K562 (cell line): ENCODE data around the gene LRRC47. TPM values are rescaled to one million over a fixed set of nuclear protein-coding genes. Genes with fewer than 3 reads are reported as not detected.

Experiments
- ELF1 ChIP-seq: fragments of 200-800 bp; sonication (Bioruptor generic); IDR thresholded peaks from 2 replicates; pipeline ENCODE4 v1.6.1; 2016; ENCODE audit warnings: missing genetic modification characterization, missing compliant biosample characterization
- MGA ChIP-seq: fragments of 450-650 bp; IDR thresholded peaks from 2 replicates; pipeline ENCODE4 v1.6.1; 2016; ENCODE audit warnings: mild to moderate bottlenecking, moderate library complexity
- MNT ChIP-seq, 2 experiments: fragments of 450-650 bp; conservative IDR thresholded peaks; 2 replicates each; pipeline ENCODE4 v1.6.1; 2017; ENCODE audit warnings: mild to moderate bottlenecking in 2 of 2, moderate library complexity in 2 of 2
- NFE2 ChIP-seq: IDR thresholded peaks from 2 replicates; pipeline ENCODE4 v1.6.1; 2014; ENCODE audit warnings: antibody characterized with exemption, low read depth
- RBBP5 ChIP-seq: fragments of 200-600 bp; sonication (generic); IDR thresholded peaks from 2 replicates; pipeline ENCODE4 v1.6.1; 2012; ENCODE audit warnings: borderline replicate concordance, mild to moderate bottlenecking, low read length, control low read depth, inconsistent platforms; ENCODE audit not compliant: insufficient read depth, poor library complexity, severe bottlenecking
- VEZF1 ChIP-seq: fragments of 200-800 bp; sonication (Bioruptor generic); IDR thresholded peaks from 2 replicates; pipeline ENCODE4 v1.6.1; 2017; ENCODE audit warnings: missing genetic modification characterization, missing compliant biosample characterization
- YY1 ChIP-seq, 3 experiments: IDR thresholded peaks; 2 replicates each; pipeline ENCODE4 v1.6.1; 2011; ENCODE audit warnings: low read length in 2 of 3, mild to moderate bottlenecking in 2 of 3, moderate library complexity in 2 of 3, borderline replicate concordance in 1 of 3, control low read depth in 1 of 3, low read depth in 1 of 3; ENCODE audit not compliant: insufficient read depth in 3 of 3, insufficient replicate concordance in 2 of 3, control insufficient read depth in 1 of 3, insufficient read length in 1 of 3; ENCODE audit errors: extremely low read depth in 1 of 3
- polyA plus RNA-seq, 8 experiments: library from polyadenylated mRNA; depleted of rRNA in 4 of 8; stranded (reverse) in 5 of 8; unstranded in 3 of 8; fragments of >200 nt; fragmentation: Nextera tagmentation in 2 of 8; fragmentation: Illumina TruSeq in 1 of 8; extraction: Ambion mirVana in 2 of 8; extraction: Trizol in 1 of 8; gene quantifications; 2 replicates each; pipeline versions ENCODE4 v1.2.1 to v1.2.3, GENCODE V29; 2011 to 2014; ENCODE audit warnings: inconsistent platforms in 1 of 8, missing spikeins in 1 of 8
- total RNA-seq, 7 experiments: library from RNA; depleted of rRNA in 6 of 7; stranded (reverse); fragments of >200 nt in 6 of 7; fragmentation: Illumina TruSeq in 2 of 7; extraction: Trizol in 2 of 7; gene quantifications; 2 replicates each; pipeline versions ENCODE4 v1.2.1 to v1.2.3, GENCODE V29; 2011 to 2021; ENCODE audit warnings: low replicate concordance in 1 of 7
- TF ChIP-seq, protein P1 (sequence below), 2 experiments: IDR thresholded peaks; 2 replicates each; pipeline ENCODE4 v1.6.1; 2011; ENCODE audit warnings: borderline replicate concordance in 1 of 2, control low read depth in 1 of 2, low read depth in 1 of 2, low read length in 1 of 2, mild to moderate bottlenecking in 1 of 2, mixed read lengths in 1 of 2, moderate library complexity in 1 of 2; ENCODE audit not compliant: insufficient read depth in 1 of 2, insufficient read length in 1 of 2, poor library complexity in 1 of 2, severe bottlenecking in 1 of 2; ENCODE audit errors: extremely low read depth in 1 of 2

Gene LRRC47
- total and polyA plus RNA-seq, 9 of the 15 experiments (the other 6 are each of a cell fraction or from before 2014, with no cell fraction given), result 4.6 to 68.0 (median 35.9) TPM

- TF ChIP-seq MGA, result peak; percentile 7; the same call in 1 of the 2 replicates
- peak in 1 of 3 experiments; percentile 46 for TF ChIP-seq YY1 (IDR thresholded peaks at IDR 0.05; ENCODE audit: borderline replicate concordance in 1 of 3, control insufficient read depth in 1 of 3, extremely low read depth in 1 of 3, insufficient read depth in 3 of 3, insufficient read length in 1 of 3, insufficient replicate concordance in 2 of 3, low read depth in 1 of 3, low read length in 2 of 3)
- TF ChIP-seq, protein P1, sequence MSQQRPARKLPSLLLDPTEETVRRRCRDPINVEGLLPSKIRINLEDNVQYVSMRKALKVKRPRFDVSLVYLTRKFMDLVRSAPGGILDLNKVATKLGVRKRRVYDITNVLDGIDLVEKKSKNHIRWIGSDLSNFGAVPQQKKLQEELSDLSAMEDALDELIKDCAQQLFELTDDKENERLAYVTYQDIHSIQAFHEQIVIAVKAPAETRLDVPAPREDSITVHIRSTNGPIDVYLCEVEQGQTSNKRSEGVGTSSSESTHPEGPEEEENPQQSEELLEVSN (IDR thresholded peaks at IDR 0.05; ENCODE audit: borderline replicate concordance in 1 of 2, extremely low read depth in 1 of 2, insufficient read depth in 1 of 2, insufficient read length in 1 of 2, low read depth in 1 of 2, low read length in 1 of 2, poor library complexity in 1 of 2, severe bottlenecking in 1 of 2), result peak in 1 of 2 experiments; percentile 15
- 0 out of 2 replicates have a peak, but pooled peaks have one; percentile 15 for TF ChIP-seq ELF1
- peak; percentile 6 for TF ChIP-seq RBBP5
- peak; percentile 2; the same call in 1 of the 2 replicates for TF ChIP-seq VEZF1
- TF ChIP-seq MNT (conservative IDR thresholded peaks at IDR 0.05), result 0 out of 4 replicates have a peak, but pooled peaks of 1 of the 2 experiments have one; percentile 4
- peak; percentile 63 for TF ChIP-seq NFE2
- TF ChIP-seq, all 486 proteins: peak for 13; not testable (repeated sequence) for 473
These were observed 8.3 kb upstream of the LRRC47 start (continued) for GRCh38 chr1:3804627-3804944.
